ENCODE data around the gene ZNF677.
"Not testable (repeated sequence)": the region's sequence is repeated elsewhere in the genome, so short reads cannot be mapped to it uniquely, and the experiment has no call there.

Gene ZNF677

DNA sequence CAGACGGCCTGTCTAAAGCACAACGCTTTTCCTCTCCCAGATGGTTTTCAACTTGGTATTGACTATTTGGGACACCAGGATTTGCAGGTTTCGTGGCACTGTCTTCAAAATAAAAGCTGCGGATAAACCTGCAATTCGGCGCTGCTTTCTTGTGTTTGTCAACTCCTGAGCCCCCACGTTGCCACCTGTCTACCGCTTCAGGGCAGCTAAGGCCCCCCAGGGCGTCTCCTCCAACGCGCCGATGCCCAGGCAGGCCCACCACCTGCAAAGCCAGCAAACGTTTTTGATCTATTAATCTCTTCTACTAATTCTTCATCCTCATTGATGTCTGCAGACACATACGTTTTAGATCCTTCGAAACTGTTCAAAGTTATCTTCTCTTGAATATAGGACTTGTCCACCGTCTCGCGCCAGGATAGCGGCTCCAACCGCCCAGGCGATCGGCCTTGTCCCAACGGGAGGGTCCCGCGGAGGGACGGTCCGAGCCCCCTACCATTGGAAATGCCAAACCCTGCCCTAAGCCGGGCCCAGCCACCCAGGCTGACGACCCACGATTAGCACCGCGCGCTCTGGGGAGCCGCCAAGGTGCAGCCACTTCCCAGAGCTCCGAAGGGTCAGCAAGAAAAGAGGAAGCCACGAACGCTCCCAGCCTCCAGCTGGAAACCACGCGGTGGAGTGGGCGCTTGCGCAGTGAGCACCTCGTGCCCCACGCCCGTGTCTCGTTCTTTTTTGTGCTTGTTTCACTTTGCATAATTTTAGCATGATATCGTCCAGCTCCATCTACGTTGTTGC is 36.3 kb upstream of the ZNF677 start:
- no peaks in the 10 kb centered on the region for H3K4me1 ChIP-seq (ENCODE audit: insufficient read depth, low read length, poor library complexity, severe bottlenecking)
- no peak overlapping the region for H3K9ac ChIP-seq (ENCODE audit: low read depth, low read length, poor library complexity, severe bottlenecking)
- H3K9me3 ChIP-seq (ENCODE audit: insufficient read depth, low read depth, low read length) = peaks cover 7% of the 10 kb centered on the region; the same call in 1 of the 2 replicates
- no peaks in the 10 kb centered on the region for H4K20me1 ChIP-seq (ENCODE audit: insufficient read depth, low read length, poor library complexity, severe bottlenecking)
- H3F3A ChIP-seq (ENCODE audit: low read depth) = no peaks in the 10 kb centered on the region
- H3K4me2 ChIP-seq (ENCODE audit: low read depth, low read length, poor library complexity, severe bottlenecking) = no peak overlapping the region
- H3K9me2 ChIP-seq (replicated peaks; ENCODE audit: low read depth, low read length) = no peaks in the 10 kb centered on the region
- TF ChIP-seq, protein P1, sequence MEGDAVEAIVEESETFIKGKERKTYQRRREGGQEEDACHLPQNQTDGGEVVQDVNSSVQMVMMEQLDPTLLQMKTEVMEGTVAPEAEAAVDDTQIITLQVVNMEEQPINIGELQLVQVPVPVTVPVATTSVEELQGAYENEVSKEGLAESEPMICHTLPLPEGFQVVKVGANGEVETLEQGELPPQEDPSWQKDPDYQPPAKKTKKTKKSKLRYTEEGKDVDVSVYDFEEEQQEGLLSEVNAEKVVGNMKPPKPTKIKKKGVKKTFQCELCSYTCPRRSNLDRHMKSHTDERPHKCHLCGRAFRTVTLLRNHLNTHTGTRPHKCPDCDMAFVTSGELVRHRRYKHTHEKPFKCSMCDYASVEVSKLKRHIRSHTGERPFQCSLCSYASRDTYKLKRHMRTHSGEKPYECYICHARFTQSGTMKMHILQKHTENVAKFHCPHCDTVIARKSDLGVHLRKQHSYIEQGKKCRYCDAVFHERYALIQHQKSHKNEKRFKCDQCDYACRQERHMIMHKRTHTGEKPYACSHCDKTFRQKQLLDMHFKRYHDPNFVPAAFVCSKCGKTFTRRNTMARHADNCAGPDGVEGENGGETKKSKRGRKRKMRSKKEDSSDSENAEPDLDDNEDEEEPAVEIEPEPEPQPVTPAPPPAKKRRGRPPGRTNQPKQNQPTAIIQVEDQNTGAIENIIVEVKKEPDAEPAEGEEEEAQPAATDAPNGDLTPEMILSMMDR (conservative IDR thresholded peaks at IDR 0.05; ENCODE audit: low read length) = no peak
- no peak for TF ChIP-seq EZH2phosphoT487 (IDR thresholded peaks at IDR 0.05; ENCODE audit: borderline replicate concordance)
- no peaks in the 10 kb centered on the region for H3K36me3 ChIP-seq (ENCODE audit: insufficient read depth, low read length)
- no peak overlapping the region for H3K4me3 ChIP-seq (ENCODE audit: low read length, poor library complexity, severe bottlenecking)
- H2AFZ ChIP-seq (ENCODE audit: low read length) = no peak overlapping the region
- H3K27me3 ChIP-seq (ENCODE audit: insufficient read depth, low read length, poor library complexity, severe bottlenecking) = no peaks in the 10 kb centered on the region
- H3K79me2 ChIP-seq (ENCODE audit: insufficient read depth, low read length) = no peaks in the 10 kb centered on the region

DNA sequence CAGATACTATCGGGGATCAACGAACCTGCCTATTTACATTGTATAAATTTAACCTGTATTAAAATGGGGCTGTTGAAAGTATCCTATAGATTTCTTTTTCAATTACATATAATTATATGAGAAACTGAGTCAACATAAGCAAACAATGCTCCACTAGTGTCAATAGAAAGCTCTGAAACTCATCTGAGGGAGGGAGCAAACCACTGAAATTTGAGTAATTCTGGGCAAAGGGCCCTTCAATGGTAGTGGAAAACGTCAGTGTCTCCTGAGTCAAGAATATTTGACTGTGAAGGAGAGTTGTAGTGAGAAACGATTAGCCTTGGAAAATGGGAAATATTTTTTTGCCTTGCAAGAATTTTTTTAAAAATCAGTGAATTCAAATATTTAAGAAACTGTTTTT is 30.4 kb upstream of the ZNF677 start:
- Histone ChIP-seq H3K9me2 (replicated peaks; ENCODE audit: low read depth, low read length) (no peaks in the 10 kb centered on the region), H4K20me1 (ENCODE audit: insufficient read depth, low read length, poor library complexity, severe bottlenecking) (no peaks in the 10 kb centered on the region), H3K36me3 (ENCODE audit: insufficient read depth, low read length) (no peaks in the 10 kb centered on the region), H3K9me3 (ENCODE audit: insufficient read depth, low read depth, low read length) (no peaks in the 10 kb centered on the region), H3K9ac (ENCODE audit: low read depth, low read length, poor library complexity, severe bottlenecking) (no peak overlapping the region), H2AFZ (ENCODE audit: low read length) (no peak overlapping the region), H3K27me3 (ENCODE audit: insufficient read depth, low read length, poor library complexity, severe bottlenecking) (no peaks in the 10 kb centered on the region), H3F3A (ENCODE audit: low read depth) (no peaks in the 10 kb centered on the region), H3K79me2 (ENCODE audit: insufficient read depth, low read length) (no peaks in the 10 kb centered on the region), H3K4me2 (ENCODE audit: low read depth, low read length, poor library complexity, severe bottlenecking) (no peak overlapping the region), H3K4me1 (ENCODE audit: insufficient read depth, low read length, poor library complexity, severe bottlenecking) (no peaks in the 10 kb centered on the region), H3K4me3 (ENCODE audit: low read length, poor library complexity, severe bottlenecking) (no peak overlapping the region)
- TF ChIP-seq, protein P1 (conservative IDR thresholded peaks at IDR 0.05; ENCODE audit: low read length) = no peak
- TF ChIP-seq EZH2phosphoT487 (IDR thresholded peaks at IDR 0.05; ENCODE audit: borderline replicate concordance) = no peak

- H3K36me3 ChIP-seq (ENCODE audit: insufficient read depth, low read length); H3K27me3 ChIP-seq (ENCODE audit: insufficient read depth, low read length, poor library complexity, severe bottlenecking); H3K4me3 ChIP-seq (ENCODE audit: low read length, poor library complexity, severe bottlenecking): not testable (repeated sequence)
Observed at GRCh38 chr19:53281947-53282346, 27.3 kb upstream of the ZNF677 start.

GRCh38 chr19:53275480-53275879 is 20.8 kb upstream of the ZNF677 start:
- no peaks in the 10 kb centered on the region for H3K27me3 ChIP-seq (ENCODE audit: insufficient read depth, low read length, poor library complexity, severe bottlenecking)
- no peaks in the 10 kb centered on the region for H3F3A ChIP-seq (ENCODE audit: low read depth)
- H2AFZ ChIP-seq (ENCODE audit: low read length) = no peak overlapping the region
- no peaks in the 10 kb centered on the region for H3K79me2 ChIP-seq (ENCODE audit: insufficient read depth, low read length)
- H3K4me2 ChIP-seq (ENCODE audit: low read depth, low read length, poor library complexity, severe bottlenecking) = no peak overlapping the region
- no peaks in the 10 kb centered on the region for H3K9me2 ChIP-seq (replicated peaks; ENCODE audit: low read depth, low read length)
- H3K36me3 ChIP-seq (ENCODE audit: insufficient read depth, low read length) = no peaks in the 10 kb centered on the region
- no peak overlapping the region for H3K4me3 ChIP-seq (ENCODE audit: low read length, poor library complexity, severe bottlenecking)
- H3K4me1 ChIP-seq (ENCODE audit: insufficient read depth, low read length, poor library complexity, severe bottlenecking) = no peaks in the 10 kb centered on the region
- H4K20me1 ChIP-seq (ENCODE audit: insufficient read depth, low read length, poor library complexity, severe bottlenecking) = no peaks in the 10 kb centered on the region
- TF ChIP-seq EZH2phosphoT487 (IDR thresholded peaks at IDR 0.05; ENCODE audit: borderline replicate concordance) = no peak
- TF ChIP-seq, protein P1 (conservative IDR thresholded peaks at IDR 0.05; ENCODE audit: low read length) = no peak
- no peak overlapping the region for H3K9ac ChIP-seq (ENCODE audit: low read depth, low read length, poor library complexity, severe bottlenecking)
- H3K9me3 ChIP-seq (ENCODE audit: insufficient read depth, low read depth, low read length) = no peaks in the 10 kb centered on the region

More at GRCh38 chr19:53281947-53282346, 27.3 kb upstream of the ZNF677 start:
- H3K9me3 ChIP-seq (ENCODE audit: insufficient read depth, low read depth, low read length); H3K4me1 ChIP-seq (ENCODE audit: insufficient read depth, low read length, poor library complexity, severe bottlenecking); H3K79me2 ChIP-seq (ENCODE audit: insufficient read depth, low read length); H3K4me2 ChIP-seq (ENCODE audit: low read depth, low read length, poor library complexity, severe bottlenecking); H3K9ac ChIP-seq (ENCODE audit: low read depth, low read length, poor library complexity, severe bottlenecking); H4K20me1 ChIP-seq (ENCODE audit: insufficient read depth, low read length, poor library complexity, severe bottlenecking); H3K9me2 ChIP-seq (replicated peaks; ENCODE audit: low read depth, low read length); H2AFZ ChIP-seq (ENCODE audit: low read length); H3F3A ChIP-seq (ENCODE audit: low read depth): not testable (repeated sequence)

Data from Loucy (cell line).